HG02642 (cell line): ENCODE results near the gene CFP.

Experiments
- ATAC-seq: cut with Tn5 transposase; IDR thresholded peaks from one replicate; pipeline ENCODE4 v1.9.1; 2021; ENCODE audit warnings: mild to moderate bottlenecking; ENCODE audit not compliant: unreplicated experiment, poor library complexity

The CFP gene

DNA sequence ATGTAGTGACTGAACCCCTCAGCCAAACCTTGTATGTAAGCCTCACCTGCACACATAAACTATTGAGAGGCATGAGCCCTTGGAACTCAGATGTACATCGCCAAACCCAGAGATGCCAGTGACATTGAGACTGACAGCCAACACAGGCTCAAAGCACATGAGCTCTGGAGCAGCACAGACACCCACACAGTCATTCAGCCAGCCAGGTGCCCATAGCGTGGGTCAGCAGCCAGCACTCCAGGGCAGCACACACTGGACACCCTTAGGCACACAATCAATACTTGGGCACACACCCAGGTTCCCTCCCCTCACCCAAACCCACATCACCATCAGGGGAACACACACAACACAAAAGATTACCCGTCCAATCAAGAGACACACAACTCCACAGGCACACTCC, 51.8 kb downstream of the CFP start:
- ATAC-seq, result no peak

DNA sequence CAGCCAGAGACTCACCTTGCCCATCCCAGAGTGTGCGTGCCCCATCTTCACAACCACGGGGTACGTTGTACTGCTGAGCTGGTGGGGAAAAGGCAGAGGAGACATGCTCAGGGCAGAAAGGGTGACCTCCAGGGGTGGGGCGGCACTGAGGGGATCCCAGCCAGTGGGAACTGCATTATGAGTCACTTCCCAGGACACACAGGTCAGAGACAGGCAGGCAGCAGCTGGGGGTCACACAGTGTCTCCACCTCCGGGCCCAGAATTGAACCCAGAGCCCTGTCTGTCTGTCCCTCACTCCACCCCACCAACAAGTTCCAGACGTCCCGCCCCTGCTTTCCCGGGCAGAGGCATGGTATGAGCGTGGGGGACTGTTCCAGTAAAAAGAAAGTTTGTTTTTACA, 52.3 kb downstream of the CFP start:
- ATAC-seq, result no peak

DNA sequence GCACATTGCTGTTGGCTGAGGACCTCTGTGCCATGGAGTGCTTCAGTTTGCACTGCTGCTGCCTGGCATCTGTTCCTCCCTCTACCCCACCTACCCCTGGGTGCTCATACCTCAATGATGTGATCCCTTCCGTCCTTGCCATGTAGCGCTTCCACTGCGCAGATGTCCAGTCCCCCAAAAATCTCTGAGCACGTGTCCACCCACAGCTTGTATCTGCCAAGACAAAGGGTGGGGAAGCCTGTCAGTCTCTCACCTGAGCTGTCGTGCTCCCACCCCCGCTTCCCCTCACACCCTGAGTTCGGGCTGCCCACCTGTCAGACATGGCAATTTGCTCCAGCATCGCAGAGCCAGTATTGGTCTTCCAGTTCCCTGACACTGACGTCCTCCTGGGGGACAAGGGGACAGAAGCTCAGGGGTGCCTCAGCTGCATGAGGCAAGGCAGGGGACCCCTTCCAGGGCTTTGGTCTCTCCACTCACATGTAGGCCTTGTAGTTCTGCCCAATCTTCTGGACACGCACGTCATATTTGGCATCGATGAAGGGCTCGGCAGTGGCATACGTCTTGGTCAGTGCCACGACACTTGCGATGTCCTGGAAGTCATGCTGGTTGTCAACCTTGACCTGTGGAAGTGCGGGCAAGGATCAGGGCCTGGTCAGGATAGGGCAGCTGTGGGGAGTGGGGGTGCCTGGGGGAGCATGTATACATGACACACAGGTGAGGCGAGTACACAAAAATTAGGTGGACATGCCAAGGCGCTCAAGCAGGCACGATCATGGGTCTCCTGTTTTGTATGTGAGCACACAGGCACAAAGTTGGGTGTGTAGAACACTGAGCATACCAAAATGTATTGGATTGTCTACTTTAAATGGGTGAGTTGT, 53.5 kb downstream of the CFP start:
- no peak for ATAC-seq

DNA sequence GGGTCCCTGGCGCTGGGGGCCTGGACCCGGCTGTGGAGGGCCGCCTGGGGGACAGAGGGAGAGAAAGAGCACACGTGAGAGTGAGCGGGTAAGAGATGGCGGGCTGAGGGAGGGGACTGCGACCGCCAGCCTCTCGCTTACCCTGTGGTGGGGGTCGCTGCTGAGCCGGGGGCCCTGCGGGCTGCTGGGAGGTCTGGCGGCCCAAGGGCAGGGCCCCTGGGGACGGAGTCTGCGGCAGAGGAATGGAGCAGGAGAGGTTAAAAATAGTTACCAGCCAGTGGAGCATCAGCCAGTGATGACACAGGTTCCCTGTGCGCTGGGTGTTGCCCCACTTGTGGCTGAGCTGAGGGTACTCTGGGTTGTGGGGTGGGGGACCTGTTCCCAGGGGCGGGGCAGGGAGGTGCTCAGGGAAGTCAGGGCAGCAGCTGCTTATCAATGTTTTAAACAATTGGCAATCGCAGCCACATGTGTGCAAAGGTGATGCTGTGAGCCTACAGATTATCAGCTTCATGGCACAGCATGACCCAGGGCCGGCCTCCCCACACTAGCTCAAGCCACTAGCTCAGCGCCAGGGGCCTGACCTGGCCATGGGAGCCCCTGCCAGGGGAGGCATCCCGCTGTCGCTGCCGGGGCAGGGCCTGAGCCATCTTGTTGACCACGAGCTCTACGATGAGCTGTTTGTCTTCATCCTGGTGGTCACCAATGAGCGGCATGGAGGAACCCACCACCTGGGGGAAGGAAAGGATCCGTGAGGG, 55.0 kb downstream of the CFP start:
- ATAC-seq, result no peak

DNA sequence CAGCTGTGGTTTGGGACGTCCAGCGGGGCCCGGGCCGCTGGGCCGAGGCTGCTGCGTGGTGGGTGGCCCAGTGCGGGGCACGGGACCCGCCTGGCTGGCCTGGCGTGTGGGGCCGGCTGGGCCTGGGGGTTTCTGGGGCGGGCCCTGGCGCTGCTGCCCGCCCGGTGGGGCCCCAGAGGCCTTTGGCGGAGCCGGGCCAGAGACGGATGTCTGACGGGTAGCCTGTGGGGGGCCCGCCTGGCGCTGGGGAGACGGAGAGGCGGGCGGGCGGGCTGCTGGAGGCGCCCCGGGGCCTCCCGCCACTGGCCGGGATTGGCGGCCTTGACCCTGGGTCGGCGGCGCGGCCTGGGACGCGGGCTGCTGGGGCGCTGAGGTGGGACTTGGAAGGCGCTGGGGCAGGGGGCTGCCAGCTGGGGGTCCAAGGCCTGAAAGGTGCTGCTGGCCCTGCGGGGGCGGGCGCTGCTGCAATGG, 55.6 kb downstream of the CFP start:
- ATAC-seq, result no peak

DNA sequence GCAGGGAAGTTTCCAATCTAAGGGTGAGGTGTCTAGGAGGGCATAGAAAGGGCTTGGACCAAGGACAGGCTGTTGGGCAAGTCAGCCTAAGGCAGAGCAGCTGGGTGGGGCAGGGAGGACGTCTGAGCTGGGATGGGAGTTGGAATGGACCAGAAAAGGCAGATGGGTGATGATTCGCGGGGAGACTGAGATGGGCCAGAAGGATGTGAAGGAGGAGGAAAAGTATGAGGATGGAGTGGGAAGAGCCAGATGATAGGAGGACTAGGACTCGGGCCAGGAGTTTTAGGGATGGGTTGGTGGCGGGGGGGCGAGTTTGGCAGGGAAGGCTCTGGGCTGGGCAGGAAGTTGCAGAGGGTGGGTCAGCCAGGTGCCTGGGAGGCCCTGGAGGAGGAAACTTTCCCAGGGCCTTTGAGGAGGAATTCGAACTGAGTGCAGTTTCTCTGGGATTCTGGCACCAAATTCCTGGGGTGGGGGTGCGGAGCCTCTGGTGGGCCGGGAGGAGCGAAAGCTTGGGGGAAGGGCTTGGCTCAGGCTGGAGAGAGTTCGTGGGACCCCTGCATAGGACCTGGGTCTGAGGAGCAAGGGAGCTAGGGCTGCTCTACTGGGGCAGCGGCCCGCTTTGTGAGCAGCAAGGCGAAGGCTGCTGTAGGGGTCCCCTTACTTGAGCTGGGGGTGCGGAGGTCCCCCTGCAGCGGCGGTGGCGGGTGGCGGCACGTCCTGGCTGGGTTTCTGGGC, 56.2 kb downstream of the CFP start:
- ATAC-seq, result no peak
